Thyroid gland (tissue), 4 donors: ENCODE data around the gene YPEL1. TPM values are rescaled to one million over a fixed set of nuclear protein-coding genes. Genes with fewer than 3 reads are reported as not detected.
A peak's percentile ranks its signal among the peaks of the same experiment; 100 is the strongest.

Experiments used
- DNase-seq, 2 donors: peaks; one replicate each; pipeline ENCODE4 v3.0.0-alpha.2; 2019
- H3K27ac ChIP-seq, 3 donors: fragments of 200-600 bp; sonication (generic); 1 replicate in 2 of 3; 2 replicates in 1 of 3; pipeline ENCODE4 v1.5.1; 2016 to 2019; ENCODE audit warnings: mild to moderate bottlenecking in 1 of 3, moderate library complexity in 1 of 3
- H3K27me3 ChIP-seq: fragments of 200-600 bp; sonication (generic); one replicate; pipeline ENCODE4 v1.5.1; 2019
- H3K36me3 ChIP-seq, 2 donors: fragments of 200-600 bp; sonication (generic); one replicate each; pipeline ENCODE4 v1.5.1; 2016 to 2019
- H3K4me1 ChIP-seq, 2 donors: fragments of 200-600 bp; sonication (generic); one replicate each; pipeline ENCODE4 v1.5.1; 2017 to 2019
- H3K4me3 ChIP-seq, 3 donors: fragments of 200-600 bp; sonication (generic); replicated peaks in 1 of 3; 1 replicate in 2 of 3; 2 replicates in 1 of 3; pipeline ENCODE4 v1.5.1; 2016; ENCODE audit warnings: mild to moderate bottlenecking in 1 of 3
- H3K9me3 ChIP-seq: fragments of 200-600 bp; sonication (generic); one replicate; pipeline ENCODE4 v1.5.1; 2017
- POLR2A ChIP-seq, 2 donors: fragments of 450-650 bp; IDR thresholded peaks; one replicate each; pipeline ENCODE4 v1.6.1; 2017; ENCODE audit warnings: antibody characterized with exemption in 2 of 2, mild to moderate bottlenecking in 2 of 2, moderate library complexity in 1 of 2
- WGBS, 2 donors: methylation state at CpG; one replicate each; pipeline ENCODE4 v1.1.5; 2017; 5-methylcytosine and 5-hydroxymethylcytosine counted together
- intact Hi-C: fragments of 100-400 bp; cut with DNase I; formaldehyde crosslinking; loops from one replicate; pipeline ENCODE4 v1.15.1; 2023
- microRNA counts, 2 donors: library from miRNA; unstranded; fragments of <30 nt; microRNA quantifications; one replicate each; lab custom pipeline; 2016 to 2017
- microRNA-seq: library from miRNA; unstranded; fragments of <30 nt; microRNA quantifications from one replicate; pipeline ENCODE4, GENCODE V29; 2016
- small RNA-seq: library from RNA; depleted of rRNA; stranded (forward); fragments of <200 nt; gene quantifications from one replicate; pipeline ENCODE3, GENCODE V24; 2016
- total RNA-seq, 4 donors: library from RNA; depleted of rRNA; stranded (reverse); fragments of >200 nt; gene quantifications; one replicate each; pipeline ENCODE4 v1.2.3, GENCODE V29; 2016
- TF ChIP-seq, protein P1 (sequence below), 6 experiments: fragments of 200-600 bp in 3 of 6; fragments of 450-650 bp in 3 of 6; sonication (generic) in 3 of 6; IDR thresholded peaks; one replicate each; pipeline ENCODE4 v1.5.1; 2016 to 2019; ENCODE audit warnings: antibody characterized with exemption in 6 of 6, mild to moderate bottlenecking in 2 of 6, inconsistent platforms in 1 of 6, moderate library complexity in 1 of 6

Gene YPEL1
- total RNA-seq, 4 donors from 2014 or later = 4.1 to 6.7 (median 5.4) TPM

DNA sequence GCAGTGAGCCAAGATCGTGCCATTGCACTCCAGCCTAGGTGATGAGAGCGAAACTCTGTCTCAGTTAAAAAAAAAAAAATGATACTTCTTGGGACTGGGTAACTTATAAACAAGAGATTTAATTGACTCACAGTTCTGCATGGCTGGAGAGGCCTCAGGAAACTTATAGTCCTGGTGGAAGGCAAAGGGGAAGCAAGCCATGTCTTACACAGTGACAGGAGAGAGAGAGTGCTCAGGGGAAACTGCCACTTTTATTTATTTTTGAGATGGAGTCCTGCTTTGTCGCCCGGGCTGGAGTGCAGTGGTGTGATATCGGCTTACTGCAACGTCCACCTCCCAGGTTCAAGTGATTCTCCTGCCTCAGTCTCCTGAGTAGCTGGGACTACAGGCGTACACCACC lies 85.3 kb downstream of the YPEL1 start:
- no peak overlapping the region for H3K27ac ChIP-seq
- no peaks in the 10 kb centered on the region for H3K27me3 ChIP-seq
- TF ChIP-seq, protein P1, sequence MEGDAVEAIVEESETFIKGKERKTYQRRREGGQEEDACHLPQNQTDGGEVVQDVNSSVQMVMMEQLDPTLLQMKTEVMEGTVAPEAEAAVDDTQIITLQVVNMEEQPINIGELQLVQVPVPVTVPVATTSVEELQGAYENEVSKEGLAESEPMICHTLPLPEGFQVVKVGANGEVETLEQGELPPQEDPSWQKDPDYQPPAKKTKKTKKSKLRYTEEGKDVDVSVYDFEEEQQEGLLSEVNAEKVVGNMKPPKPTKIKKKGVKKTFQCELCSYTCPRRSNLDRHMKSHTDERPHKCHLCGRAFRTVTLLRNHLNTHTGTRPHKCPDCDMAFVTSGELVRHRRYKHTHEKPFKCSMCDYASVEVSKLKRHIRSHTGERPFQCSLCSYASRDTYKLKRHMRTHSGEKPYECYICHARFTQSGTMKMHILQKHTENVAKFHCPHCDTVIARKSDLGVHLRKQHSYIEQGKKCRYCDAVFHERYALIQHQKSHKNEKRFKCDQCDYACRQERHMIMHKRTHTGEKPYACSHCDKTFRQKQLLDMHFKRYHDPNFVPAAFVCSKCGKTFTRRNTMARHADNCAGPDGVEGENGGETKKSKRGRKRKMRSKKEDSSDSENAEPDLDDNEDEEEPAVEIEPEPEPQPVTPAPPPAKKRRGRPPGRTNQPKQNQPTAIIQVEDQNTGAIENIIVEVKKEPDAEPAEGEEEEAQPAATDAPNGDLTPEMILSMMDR (IDR thresholded peaks at IDR 0.05) = no peak
- TF ChIP-seq POLR2A (IDR thresholded peaks at IDR 0.05) = no peak
- no peak for DNase-seq
- intact Hi-C loops = no loop called here
- H3K36me3 ChIP-seq = peaks cover 0 to 23% of the 10 kb centered on the region in 2 donors
- H3K4me3 ChIP-seq = no peak overlapping the region
- 91 to 92% methylated on average over 7 of the region's 7 CpGs for WGBS, 2 donors
- H3K4me1 ChIP-seq = peaks cover 21% of the 10 kb centered on the region in 2 donors
- no peaks in the 10 kb centered on the region for H3K9me3 ChIP-seq

MicroRNAs within 50 kb of the gene (microRNA counts, 767-probe panel; counts per million panel counts)
- microRNA hsa-miR-130b-3p (lab: Ali Mortazavi, UCI) = 0 to 1,675 counts per million in 2 donors
- microRNA hsa-miR-301b (lab: Ali Mortazavi, UCI) = 0 counts per million in 2 donors

Small RNA genes within 50 kb of the gene (microRNA-seq; reads per million reads assigned to microRNA genes)
- gene MIR130B = 570 reads per million, percentile 71 among the genes with 10 or more reads in this experiment
- gene MIR301B = 1.5 reads per million

Small RNA genes within 50 kb of the gene (small RNA-seq; reads per million reads assigned to genes)
- gene MIR301B (0.38 reads per million), gene RN7SL280P (not detected)

Other genes starting within 250 kb of the YPEL1 start
- under 1 TPM in 3 of 4 donors, not detected in 1; 0.13 to 0.59 (median 0.45) TPM for gene RIMBP3C, start 184.3 kb downstream of the YPEL1 start, total RNA-seq
- gene UBE2L3, start 168.1 kb downstream of the YPEL1 start, total RNA-seq = 10 to 100 TPM; 38.2 to 61.9 (median 47.5) TPM
- gene YDJC, start 105.8 kb downstream of the YPEL1 start, total RNA-seq = 10 to 100 TPM; 44.5 to 72.7 (median 54.6) TPM
- 1 to 10 TPM in 1 of 4 donors, under 1 TPM in 3; 0.27 to 1.6 (median 0.74) TPM for gene CCDC116, start 103.0 kb downstream of the YPEL1 start, total RNA-seq
- 100 to 1,000 TPM in 2 of 4 donors, 10 to 100 TPM in 2; 60.2 to 444 (median 210) TPM for gene SDF2L1, start 93.5 kb downstream of the YPEL1 start, total RNA-seq
- 100 to 1,000 TPM in 2 of 4 donors, 10 to 100 TPM in 2; 72.7 to 135 (median 108) TPM for gene PPIL2, start 69.8 kb downstream of the YPEL1 start, total RNA-seq
- 100 to 1,000 TPM in 2 of 4 donors, 10 to 100 TPM in 2; 83.1 to 145 (median 97.9) TPM for gene MAPK1, start 131.9 kb upstream of the YPEL1 start, total RNA-seq
- 10 to 100 TPM; 19.5 to 27.5 (median 26.2) TPM for gene PPM1F, start 217.1 kb upstream of the YPEL1 start, total RNA-seq
- gene TOP3B, start 247.0 kb upstream of the YPEL1 start, total RNA-seq = 10 to 100 TPM; 24.7 to 39.3 (median 29.3) TPM